Muscle layer of colon (tissue), 2 donors: ENCODE measurements around the gene USP48.
A peak's percentile ranks its signal among the peaks of the same experiment; 100 is the strongest.

Source experiments
- H3K27ac ChIP-seq: one replicate; pipeline ENCODE4 v1.7.0; 2013; ENCODE audit warnings: low read depth, mild to moderate bottlenecking, low read length, moderate library complexity
- H3K27me3 ChIP-seq, 2 donors: one replicate each; pipeline ENCODE4 v1.7.0; 2013; ENCODE audit warnings: low read length in 2 of 2, mild to moderate bottlenecking in 2 of 2; ENCODE audit not compliant: insufficient read depth in 2 of 2, control insufficient read depth in 1 of 2
- H3K36me3 ChIP-seq: one replicate; pipeline ENCODE4 v1.7.0; 2013; ENCODE audit warnings: mild to moderate bottlenecking, low read length; ENCODE audit not compliant: insufficient read depth
- H3K4me1 ChIP-seq: one replicate; pipeline ENCODE4 v1.7.0; 2013; ENCODE audit warnings: mild to moderate bottlenecking, low read length; ENCODE audit not compliant: insufficient read depth
- H3K4me3 ChIP-seq, 2 donors: one replicate each; pipeline ENCODE4 v1.7.0; 2013; ENCODE audit warnings: low read length in 2 of 2, low read depth in 1 of 2, mild to moderate bottlenecking in 1 of 2, moderate library complexity in 1 of 2
- H3K9ac ChIP-seq: one replicate; pipeline ENCODE4 v1.7.0; 2013; ENCODE audit warnings: low read length
- H3K9me3 ChIP-seq: one replicate; pipeline ENCODE4 v1.7.0; 2013; ENCODE audit warnings: mild to moderate bottlenecking, low read length
- donor health status: abdominal sarcoma.
- donor health status: Adenocarcinoma of cecum.

USP48 gene

DNA sequence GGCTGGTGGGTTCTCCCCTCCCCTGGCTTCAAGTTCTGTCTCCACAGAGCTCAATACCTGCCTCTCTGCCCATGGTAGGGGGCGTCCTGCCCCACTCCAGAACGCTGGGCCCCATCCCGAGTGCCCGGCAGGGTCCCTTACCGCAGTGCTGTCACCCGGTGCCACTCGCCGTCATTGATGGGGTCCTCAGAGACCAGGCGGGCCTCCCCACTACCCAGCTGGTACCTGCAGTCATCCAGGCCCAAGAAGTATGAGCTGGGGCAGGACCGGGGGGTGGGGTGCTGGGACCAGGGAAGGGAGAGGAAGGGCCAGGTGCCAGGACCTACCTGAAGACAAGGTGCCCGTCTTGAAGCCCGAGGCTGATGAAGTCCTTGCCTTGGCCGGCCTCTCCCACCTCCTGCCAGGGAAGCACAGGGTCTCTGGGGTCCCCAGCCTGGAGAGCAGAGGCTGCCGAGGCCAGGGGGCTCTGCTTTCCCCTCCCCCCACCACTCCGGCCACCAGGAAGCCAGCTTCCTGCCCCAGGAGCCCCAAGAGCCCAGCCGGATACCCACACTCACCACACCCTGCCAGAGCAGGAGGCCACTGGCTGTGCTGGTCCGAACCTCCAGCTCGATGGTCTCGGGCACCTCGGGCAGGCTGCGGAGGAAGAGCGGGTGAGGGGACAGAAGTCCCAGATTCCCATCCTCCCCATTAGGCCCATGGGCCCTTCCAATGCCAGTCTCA is 41.2 kb upstream of the USP48 start:
- no peak overlapping the region for H3K27ac ChIP-seq
- no peaks in the 10 kb centered on the region for H3K4me1 ChIP-seq
- no peak overlapping the region for H3K4me3 ChIP-seq
- no peak overlapping the region for H3K9ac ChIP-seq
- H3K9me3 ChIP-seq: no peaks in the 10 kb centered on the region
- peaks cover 64% of the 10 kb centered on the region for H3K36me3 ChIP-seq
- H3K27me3 ChIP-seq: no peaks in the 10 kb centered on the region

DNA sequence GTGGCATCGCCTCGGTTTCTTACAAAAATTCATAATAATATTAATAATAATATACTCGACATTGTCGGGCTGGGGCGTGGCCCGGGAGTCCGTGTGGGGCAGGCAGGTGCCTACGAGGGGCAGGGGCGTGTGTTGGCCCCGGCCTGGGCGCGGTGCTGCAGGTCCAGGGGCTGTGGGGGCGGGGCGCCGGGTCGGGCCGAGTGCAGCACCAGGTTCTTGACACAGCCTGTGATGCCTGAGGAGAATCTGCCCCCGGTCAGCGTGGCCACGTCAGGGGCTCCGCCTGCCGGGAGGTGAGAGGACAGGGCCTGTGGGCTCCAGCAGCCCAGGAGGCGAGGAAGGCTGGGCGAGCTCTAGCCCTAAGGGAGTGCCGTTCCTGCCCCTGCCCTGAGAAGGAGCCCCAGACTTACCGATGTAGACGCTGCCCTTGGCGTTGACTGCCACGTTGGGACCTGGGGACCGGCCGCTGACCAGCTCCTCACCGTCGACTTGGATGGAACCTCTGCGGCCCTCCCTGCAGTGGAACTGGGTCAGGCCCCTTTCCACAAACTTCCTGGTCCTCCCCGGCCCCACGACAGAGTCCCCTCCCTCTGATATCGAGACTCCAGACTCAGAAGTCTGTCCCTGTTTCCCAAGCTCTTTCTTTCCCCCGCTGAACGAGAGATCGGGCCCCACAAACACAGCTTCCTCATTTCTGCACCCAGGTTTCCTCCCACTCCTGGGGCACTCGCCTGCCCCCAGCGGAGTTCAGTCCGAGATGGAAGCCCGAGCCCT is 40.4 kb upstream of the USP48 start:
- Histone ChIP-seq H3K9me3 (no peaks in the 10 kb centered on the region), H3K9ac (no peak overlapping the region), H3K27me3 (no peaks in the 10 kb centered on the region), H3K4me3 (no peak overlapping the region), H3K4me1 (no peaks in the 10 kb centered on the region), H3K27ac (no peak overlapping the region), H3K36me3 (peaks cover 57% of the 10 kb centered on the region)

DNA sequence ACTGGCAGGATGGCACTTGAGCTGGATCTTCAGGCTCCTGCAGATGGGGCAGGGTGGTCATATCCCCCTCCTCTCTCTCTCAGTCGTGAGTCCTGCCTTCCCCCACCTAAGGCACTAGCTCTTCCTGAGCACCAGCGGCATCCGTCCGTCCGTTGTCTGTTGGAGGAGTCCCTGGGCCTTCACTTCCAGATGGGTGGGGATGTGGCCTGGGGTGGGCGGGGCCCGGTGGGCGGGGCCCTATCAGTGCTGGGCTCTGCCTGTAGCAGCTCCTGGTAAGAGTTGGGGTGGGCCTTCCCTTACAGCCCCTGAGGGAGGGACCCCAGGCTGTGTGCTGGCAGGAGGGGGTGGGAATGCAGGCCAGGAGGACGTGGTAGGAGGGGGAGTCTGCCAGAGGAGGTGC is 39.4 kb upstream of the USP48 start:
- peaks cover 46% of the 10 kb centered on the region for H3K36me3 ChIP-seq
- no peak overlapping the region for H3K9ac ChIP-seq
- no peak overlapping the region for H3K27ac ChIP-seq
- H3K9me3 ChIP-seq: no peaks in the 10 kb centered on the region
- H3K4me1 ChIP-seq: no peaks in the 10 kb centered on the region
- H3K27me3 ChIP-seq: no peaks in the 10 kb centered on the region
- no peak overlapping the region for H3K4me3 ChIP-seq

DNA sequence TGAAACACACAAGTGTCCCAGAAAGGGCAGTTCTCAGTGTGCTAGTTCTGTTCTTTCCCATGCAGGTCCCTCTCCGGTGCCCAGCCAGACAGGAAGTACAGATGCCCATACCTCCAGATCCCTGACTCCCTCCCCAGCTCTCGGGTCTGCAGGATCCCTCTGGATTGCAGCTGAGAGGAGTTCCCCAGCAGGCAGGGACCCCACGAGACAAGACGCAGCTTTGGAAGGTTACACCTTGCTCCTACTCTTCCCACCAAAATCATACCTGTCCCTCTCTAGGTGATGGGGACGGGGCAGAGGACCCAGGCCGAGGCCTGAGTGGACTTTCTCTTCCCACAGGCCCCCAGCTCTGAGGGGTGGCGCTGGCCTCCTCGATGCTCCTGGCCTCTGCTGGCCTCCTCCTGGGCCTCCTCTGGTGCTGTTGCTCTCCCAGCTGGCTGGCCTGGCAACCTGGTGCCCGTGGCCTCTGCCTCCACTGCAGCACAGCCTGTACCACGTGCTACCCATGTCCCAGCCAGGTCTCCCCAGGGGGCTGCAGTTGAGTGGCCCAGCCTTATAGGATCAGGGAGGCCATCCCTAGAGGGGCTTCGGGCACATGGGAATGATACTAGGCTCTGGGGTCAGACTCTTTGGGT is 38.6 kb upstream of the USP48 start:
- no peaks in the 10 kb centered on the region for H3K4me1 ChIP-seq
- peaks cover 38% of the 10 kb centered on the region for H3K36me3 ChIP-seq

DNA sequence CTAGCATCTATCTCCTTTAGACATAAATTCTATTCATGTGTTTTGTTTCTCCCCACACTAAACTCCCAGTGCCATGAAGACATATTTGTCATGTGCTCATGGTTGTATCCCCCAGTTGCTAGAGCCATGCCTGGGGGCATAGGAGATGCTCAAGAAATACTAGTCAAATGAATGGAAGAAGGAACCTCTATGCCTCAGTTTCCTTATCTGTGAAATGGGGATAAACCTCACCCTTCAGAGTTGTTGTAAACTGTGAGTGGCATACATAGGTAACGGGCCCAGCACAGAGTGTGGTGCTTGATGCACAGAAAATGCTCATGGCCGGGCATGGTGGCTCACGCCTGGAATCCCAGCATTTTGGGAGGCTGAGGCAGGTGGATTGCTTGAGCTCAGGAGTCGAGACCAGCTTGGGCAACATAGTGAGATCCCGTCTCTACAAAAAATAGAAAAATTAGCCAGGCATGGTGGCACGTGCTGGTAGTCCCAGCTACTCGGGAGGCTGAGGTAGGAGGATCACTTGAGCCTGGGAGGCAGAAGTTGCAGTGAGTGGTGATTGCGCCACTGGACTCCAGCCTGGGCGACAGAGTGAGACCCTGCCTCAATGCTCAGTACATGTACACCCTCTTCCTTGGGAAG is 37.8 kb upstream of the USP48 start:
- no peaks in the 10 kb centered on the region for H3K27me3 ChIP-seq
- no peaks in the 10 kb centered on the region for H3K4me1 ChIP-seq
- H3K9ac ChIP-seq: no peak overlapping the region
- H3K27ac ChIP-seq: no peak overlapping the region
- no peak overlapping the region for H3K4me3 ChIP-seq
- H3K36me3 ChIP-seq: peaks cover 31% of the 10 kb centered on the region
- no peaks in the 10 kb centered on the region for H3K9me3 ChIP-seq

More for the DNA sequence above, 38.6 kb upstream of the USP48 start:
- H3K9me3 ChIP-seq: no peaks in the 10 kb centered on the region
- H3K4me3 ChIP-seq: no peak overlapping the region
- no peak overlapping the region for H3K9ac ChIP-seq
- H3K27ac ChIP-seq: no peak overlapping the region
- H3K27me3 ChIP-seq: no peaks in the 10 kb centered on the region

DNA sequence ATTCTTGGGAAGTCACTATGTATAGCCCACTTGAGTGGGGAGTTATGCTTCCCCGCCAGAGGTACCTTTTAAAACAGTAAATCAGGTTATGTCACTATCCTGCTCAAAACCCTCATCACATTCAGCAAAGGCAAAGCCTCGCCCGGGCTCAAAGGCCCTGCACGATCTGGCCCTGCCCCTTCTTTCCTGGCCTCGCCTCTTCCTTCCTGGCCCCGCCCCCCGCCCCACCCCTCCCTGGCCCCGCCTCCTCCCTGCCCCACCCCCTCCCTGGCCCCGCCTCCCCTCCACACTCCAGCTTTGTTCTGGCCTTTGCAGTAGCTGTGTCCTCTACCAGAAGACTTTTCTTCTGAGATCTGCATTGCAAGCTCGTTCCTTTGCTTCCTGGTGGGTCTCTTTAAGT is 35.7 kb upstream of the USP48 start:
- no peak overlapping the region for H3K27ac ChIP-seq
- no peaks in the 10 kb centered on the region for H3K4me1 ChIP-seq
- H3K27me3 ChIP-seq: peaks cover 0 to 8% of the 10 kb centered on the region in 2 donors
- no peak overlapping the region for H3K9ac ChIP-seq
- H3K4me3 ChIP-seq: no peak overlapping the region
- H3K36me3 ChIP-seq: peaks cover 13% of the 10 kb centered on the region
- H3K9me3 ChIP-seq: no peaks in the 10 kb centered on the region

DNA sequence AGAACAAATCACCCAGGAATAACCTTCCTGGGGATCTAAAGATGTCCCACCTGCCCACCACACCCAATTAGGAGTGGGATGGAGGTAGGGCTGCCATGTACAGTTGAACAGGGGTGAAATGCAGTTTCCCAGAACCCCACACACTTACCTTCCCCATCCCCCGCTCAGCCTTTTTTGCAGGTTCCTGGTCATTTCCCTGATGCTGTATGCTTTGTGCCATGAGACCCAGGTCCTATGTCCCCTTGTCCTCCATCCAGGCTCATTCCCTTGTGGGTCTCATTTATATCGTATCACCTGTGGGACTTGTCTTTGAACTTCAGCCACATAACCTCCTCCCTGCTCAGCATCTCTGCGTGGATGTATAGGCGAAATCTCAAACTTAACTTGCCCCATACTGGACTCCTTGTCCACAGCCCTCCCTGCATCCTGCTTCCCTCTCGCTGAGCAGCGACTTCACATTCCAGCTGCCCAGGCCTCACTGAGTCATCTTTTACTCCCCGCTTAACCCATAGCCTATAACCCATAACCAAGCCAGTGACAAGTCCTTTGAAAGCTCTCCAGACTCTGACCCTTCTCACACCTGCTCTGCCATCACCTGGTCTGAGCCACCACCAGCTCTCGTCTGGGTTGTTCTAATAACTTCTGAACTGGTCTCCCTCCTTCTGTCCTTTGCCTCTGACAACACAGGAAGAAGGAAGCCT is 33.8 kb upstream of the USP48 start:
- Histone ChIP-seq H3K4me3 (no peak overlapping the region), H3K36me3 (peaks cover 5% of the 10 kb centered on the region), H3K27ac (no peak overlapping the region), H3K27me3 (peaks cover 4 to 8% of the 10 kb centered on the region in 2 donors), H3K9ac (no peak overlapping the region), H3K4me1 (no peaks in the 10 kb centered on the region), H3K9me3 (no peaks in the 10 kb centered on the region)

DNA sequence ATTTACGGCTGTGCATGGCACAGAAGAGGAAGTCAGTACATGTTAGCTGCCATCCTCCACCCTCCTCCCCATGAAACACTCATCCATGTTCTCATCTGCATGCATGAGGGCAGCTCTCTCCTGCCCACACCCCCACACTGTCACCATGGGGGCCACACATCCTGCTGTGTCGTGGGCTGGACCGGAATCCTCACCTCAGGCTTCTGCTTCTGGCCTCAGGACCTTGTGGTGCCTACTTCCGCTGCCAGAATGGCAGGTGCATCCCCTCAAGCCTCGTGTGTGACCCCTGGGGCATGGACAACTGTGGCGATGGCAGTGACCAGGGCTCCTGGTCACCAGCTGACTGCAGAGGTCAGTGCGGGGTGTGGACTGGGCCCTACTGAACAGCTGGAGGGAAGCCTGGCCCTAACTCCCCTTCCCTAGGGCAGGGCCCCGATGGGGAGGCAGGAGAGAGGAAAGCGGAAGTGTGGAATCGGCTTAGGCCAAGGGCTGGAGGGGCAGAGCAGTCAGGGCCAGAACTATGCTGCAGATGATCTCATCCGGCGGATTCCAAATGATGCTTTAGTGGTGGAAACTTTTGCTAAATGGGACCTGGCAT is 32.9 kb upstream of the USP48 start:
- H3K4me3 ChIP-seq: no peak overlapping the region
- peaks cover 5% of the 10 kb centered on the region for H3K36me3 ChIP-seq
- peaks cover 4 to 8% of the 10 kb centered on the region in 2 donors for H3K27me3 ChIP-seq
- H3K9me3 ChIP-seq: no peaks in the 10 kb centered on the region
- H3K9ac ChIP-seq: no peak overlapping the region
- H3K27ac ChIP-seq: no peak overlapping the region
- H3K4me1 ChIP-seq: no peaks in the 10 kb centered on the region

DNA sequence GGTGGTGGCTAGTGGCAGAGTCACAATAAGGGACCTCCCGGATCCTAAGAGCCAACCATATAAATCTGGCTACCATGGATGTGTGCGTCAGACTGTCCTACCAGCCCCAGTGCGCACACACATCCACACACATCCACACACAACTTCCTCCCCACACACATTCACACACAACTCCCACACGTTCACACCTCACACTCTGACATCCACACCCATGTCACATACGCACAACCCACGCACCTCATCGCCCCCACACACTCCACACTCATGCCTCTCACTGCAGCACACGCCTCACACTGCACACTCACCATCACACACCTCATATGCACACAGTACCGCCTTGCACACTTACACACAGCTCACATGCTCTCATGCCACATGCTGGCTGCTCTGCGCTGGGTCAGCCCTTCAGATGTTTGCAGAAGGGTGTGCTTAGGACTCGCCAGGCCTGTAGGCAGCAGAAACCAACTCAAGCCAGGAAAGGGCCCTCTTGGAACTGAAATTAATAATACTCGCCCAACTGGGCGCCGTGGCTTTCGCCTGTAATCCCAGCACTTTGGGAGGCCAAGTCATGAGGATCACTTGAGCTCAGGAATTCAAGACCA is 32.1 kb upstream of the USP48 start:
- H3K4me1 ChIP-seq: no peaks in the 10 kb centered on the region
- no peaks in the 10 kb centered on the region for H3K36me3 ChIP-seq
- no peak overlapping the region for H3K27ac ChIP-seq
- H3K27me3 ChIP-seq: peaks cover 4 to 8% of the 10 kb centered on the region in 2 donors
- no peaks in the 10 kb centered on the region for H3K9me3 ChIP-seq
- no peak overlapping the region for H3K9ac ChIP-seq
- no peak overlapping the region for H3K4me3 ChIP-seq

DNA sequence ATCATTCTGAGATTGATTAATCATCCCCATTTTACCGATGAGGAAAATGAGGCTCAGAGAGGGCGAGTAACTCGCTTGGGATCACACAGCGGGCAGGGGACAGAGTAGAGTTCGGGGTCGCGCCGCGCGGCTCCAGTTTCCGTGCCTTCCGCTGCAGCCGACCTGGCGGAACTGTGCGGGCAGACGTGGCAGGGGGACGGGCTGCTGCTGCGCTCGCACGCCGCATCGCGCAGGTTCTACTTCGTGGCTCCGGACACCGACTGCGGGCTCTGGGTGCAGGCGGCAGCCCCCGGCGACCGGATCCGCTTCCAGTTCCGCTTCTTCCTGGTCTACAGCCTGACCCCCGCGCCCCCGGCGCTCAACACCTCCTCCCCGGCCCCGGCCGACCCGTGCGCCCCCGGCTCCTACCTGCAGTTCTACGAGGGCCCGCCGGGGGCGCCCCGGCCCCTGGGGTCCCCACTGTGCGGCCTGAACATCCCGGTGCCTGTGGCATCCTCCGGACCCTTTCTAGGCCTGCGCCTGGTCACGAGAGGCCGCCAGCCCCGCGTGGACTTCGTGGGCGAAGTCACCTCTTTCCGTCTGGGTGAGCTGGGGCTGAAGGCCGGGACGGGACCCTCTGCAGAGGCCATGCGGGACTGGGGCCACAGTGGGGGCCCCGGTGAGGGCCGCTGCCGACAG is 31.4 kb upstream of the USP48 start:
- Histone ChIP-seq H3K27ac (no peak overlapping the region), H3K36me3 (no peaks in the 10 kb centered on the region), H3K4me1 (no peaks in the 10 kb centered on the region), H3K27me3 (peaks cover 4 to 8% of the 10 kb centered on the region in 2 donors), H3K9ac (no peak overlapping the region), H3K4me3 (peak overlapping the region in 1 of 2 donors; percentile 20), H3K9me3 (no peaks in the 10 kb centered on the region)
